GM08714 (cell line): Measurements from ENCODE around the gene TPCN1.

Experiments
- H3K4me3 ChIP-seq: fragments of 200-500 bp; sonication (Bioruptor generic); 2 replicates; pipeline ENCODE4 v1.5.1; 2014; ENCODE audit warnings: mild to moderate bottlenecking, low read length, inconsistent platforms
- ZNF274 ChIP-seq: IDR thresholded peaks from 2 replicates; pipeline ENCODE4 v1.6.1; 2012; ENCODE audit warnings: mild to moderate bottlenecking, low read depth, low read length

The TPCN1 gene

DNA sequence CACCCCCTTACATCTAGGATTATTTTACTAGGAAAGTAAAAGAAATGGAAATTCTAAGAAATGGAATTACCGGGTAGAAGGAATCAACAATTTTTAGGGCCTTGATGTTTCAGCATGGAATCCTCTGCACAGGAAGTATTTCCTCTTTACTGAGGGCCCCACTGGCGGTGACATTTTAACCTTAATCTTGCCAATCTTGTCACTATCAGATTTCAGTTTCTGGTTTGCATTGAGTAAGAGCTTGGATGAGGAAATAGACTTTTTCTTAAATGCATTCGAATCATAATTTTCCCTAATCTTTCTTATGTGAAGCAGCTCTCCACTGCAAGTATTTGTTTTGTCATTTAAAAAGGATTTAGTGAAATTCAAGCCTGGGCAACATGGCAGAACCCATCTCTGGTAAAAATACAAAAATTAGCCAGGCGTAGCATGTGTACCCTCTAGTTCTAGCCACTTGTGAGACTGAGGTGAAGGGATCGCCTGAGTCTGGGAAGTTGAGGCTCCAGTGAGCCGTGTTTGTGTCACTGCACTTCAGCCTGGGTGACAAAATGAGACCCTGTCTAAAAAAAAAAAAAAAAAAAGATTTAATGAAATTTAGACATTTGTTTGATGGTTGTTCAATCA is 40.7 kb downstream of the TPCN1 start:
- no peak overlapping the region; the same call in 1 of the 2 replicates for H3K4me3 ChIP-seq
- TF ChIP-seq ZNF274 = no peak

DNA sequence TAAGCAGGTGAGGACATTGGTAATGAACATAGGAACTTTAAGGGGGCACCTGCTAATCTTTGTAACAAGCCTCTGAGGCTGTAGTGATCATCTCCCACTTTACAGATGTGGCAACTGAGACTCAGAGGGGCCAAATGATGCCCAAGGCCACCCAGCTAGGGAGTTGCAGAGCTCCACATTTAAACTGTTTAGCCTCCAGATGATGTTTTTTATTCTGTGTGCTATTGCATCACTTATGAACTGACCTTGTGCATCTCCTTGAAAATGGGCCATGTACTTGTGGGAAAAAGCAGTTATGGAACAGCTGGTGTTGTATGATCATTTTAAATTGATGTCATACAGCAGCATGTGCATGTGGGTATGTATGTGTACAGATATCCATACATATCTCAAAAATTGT is 41.4 kb downstream of the TPCN1 start:
- TF ChIP-seq ZNF274 = no peak
- H3K4me3 ChIP-seq = no peak overlapping the region

DNA sequence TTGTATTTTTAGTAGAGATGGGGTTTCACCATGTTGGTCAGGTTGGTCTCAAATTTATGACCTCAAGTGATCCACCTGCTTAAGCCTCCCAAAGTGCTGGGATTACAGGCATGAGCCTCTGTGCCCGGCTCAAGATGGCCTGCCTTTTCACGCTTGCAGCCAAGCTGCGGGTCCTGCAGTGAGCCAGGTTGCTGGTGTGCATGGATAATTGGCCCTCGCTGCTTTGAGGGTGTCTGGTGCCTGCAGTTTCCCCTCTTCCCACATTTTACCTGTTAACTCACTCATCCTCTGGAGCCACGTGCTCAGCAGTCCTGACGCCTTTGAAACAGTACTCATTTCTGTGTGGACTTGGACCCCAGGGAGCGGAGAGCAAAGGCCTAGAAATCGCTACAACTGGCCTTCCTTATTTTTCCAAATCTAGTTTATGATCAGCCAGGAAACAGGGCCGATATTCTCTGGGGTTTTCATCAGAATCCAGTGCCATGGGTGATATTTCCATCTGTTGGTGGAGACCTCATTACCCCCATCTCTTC is 42.2 kb downstream of the TPCN1 start:
- H3K4me3 ChIP-seq = no peak overlapping the region
- TF ChIP-seq ZNF274 = no peak

DNA sequence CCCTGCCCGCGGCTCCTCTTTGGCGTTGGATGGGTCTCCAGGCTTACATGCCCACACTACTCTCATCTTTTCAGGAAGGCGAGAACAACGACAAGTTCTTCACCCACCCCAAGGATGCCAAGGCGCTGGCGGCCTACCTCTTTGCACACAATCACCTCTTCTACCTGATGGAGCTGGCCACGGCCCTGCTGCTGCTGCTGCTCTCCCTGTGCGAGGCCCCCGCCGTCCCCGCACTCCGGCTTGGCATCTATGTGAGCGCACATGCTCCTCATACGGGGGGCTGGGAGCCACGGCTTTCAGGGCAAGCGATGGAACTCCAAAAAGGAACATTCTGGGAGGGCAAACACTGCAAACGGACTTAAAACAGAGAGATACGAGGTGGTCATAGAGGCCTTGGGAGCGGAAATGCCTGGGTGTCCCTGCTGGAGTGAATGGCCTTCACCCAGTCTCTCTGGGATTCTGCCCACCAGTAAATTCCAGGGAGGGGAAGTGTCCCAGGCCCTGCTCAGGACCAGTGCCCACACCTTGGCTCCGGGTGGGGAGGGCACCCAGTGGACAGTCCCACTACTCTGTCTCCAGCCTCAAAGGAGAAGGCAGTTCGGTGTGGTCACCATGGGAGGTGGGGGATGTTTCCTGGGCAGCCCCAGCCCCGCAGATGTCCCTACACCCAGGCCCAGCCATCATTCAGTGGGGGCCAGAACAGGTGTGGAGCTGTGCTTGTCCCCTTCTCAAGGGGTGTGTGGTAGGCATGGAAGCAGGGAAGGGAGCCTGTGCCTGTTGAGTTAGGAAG is 45.0 kb downstream of the TPCN1 start:
- no peak for TF ChIP-seq ZNF274
- H3K4me3 ChIP-seq = no peak overlapping the region

DNA sequence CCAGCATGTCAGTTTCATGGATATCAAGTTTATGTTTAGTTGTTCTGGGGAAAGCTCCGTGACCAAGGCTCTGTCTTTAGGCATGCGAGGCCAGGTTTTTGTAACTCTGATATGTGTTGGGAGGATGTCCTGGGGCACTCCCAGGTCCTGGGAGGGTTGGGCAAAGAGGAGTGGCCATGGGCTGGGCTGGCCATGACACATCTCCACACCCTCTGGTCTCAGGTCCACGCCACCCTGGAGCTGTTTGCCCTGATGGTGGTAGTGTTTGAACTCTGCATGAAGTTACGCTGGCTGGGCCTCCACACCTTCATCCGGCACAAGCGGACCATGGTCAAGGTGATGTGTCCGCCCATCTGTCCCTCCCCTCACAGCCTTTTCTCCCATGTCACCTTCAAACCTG is 46.4 kb downstream of the TPCN1 start:
- TF ChIP-seq ZNF274 = no peak
- no peak overlapping the region for H3K4me3 ChIP-seq

DNA sequence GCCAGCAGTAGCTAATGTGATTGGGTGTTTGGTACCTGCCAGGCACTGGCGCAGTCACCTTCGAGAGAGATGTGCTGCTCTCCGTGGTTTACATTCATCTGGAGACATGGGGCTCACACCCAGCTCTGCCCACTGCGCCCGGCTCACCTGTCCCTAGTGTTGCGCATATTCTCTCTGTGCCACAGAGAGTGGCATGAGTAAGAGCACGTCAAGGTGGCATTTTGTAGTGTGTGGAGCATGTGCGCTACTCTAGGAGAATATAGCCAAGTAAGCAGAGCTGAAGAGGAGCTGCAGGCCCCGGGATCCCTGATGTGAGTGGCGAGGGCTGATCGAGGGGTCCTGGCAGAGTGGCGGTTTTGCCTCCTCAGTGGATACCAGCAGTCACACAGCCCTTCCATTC is 46.9 kb downstream of the TPCN1 start:
- H3K4me3 ChIP-seq = no peak overlapping the region
- TF ChIP-seq ZNF274 = no peak

DNA sequence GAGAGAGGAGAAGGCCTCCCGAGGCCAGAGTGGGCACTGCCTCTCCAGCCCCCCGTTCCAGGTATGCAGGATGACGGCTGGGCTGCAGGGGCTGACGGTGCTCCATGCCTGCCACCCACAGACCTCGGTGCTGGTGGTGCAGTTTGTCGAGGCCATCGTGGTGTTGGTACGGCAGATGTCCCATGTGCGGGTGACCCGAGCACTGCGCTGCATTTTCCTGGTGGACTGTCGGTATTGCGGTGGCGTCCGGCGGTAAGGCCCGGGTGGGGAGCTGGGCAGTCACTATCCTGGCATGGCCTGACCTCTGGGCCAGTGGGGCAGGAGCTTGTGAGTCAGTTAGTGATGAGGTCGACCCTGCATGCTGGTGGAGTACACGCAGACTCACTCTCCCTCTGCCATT is 47.4 kb downstream of the TPCN1 start:
- H3K4me3 ChIP-seq = no peak overlapping the region
- TF ChIP-seq ZNF274 = no peak

DNA sequence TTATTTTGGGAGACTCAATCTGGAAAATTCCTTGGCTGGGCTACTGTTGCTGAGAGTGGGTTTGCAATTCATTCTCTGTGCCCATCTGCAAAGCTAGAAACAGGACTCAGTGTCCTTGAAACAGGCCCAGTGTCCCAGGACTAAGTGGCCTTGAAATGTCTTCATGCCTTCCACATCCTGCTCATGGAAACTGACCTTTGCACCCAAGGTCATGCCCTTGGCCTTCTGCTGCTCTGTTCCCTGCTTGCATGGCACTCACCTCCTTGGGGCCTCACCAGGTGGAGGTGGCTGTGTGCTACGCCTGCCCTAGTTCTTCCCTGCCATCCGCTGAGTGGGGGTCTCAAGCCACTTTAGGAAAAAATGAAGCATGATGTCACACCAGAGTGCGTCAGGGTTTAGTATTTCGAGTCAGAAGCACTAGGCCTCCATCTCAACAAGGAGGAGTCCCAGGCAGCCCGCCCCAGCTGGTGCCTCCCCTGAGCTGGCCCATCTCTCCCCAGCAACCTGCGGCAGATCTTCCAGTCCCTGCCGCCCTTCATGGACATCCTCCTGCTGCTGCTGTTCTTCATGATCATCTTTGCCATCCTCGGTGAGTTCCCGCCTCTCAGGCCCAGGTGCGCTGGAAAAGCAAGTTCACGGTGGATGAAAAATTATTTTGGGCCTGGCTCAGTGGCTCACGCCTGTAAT is 48.1 kb downstream of the TPCN1 start:
- TF ChIP-seq ZNF274 = no peak
- H3K4me3 ChIP-seq = no peak overlapping the region

DNA sequence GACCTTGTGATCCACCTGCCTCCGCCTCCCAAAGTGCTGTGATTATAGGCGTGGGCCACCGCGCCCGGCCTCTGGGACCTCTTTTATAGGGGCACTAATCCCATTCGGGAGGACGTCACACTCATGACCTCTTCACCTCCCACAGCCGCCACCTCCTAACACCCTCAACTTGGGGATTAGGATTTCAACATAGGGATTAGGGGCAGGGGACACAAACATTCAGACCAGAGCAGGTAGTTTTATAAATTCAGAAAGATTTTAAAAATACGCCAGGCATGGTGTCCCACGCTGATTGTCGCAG is 49.4 kb downstream of the TPCN1 start:
- H3K4me3 ChIP-seq = no peak overlapping the region
- no peak for TF ChIP-seq ZNF274

DNA sequence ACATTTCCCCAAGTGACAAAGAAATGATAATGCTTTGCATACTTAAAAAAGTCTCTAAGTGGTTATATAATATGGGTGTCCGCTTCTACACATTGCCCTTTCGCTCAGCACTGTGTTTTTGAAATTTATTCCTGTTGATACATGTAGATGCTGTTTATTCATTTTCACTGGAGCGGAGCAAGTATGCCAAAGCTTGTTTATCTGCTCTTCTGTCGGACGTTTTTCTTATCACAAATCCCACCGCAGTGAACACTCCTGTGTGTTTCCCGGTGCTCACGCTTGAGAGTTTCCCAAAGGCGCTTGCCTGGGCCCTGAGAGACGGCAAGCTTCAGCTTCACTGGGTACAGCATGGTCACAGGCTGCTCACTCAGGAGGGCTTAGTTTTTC is 50.2 kb downstream of the TPCN1 start:
- H3K4me3 ChIP-seq = no peak overlapping the region
- no peak for TF ChIP-seq ZNF274

DNA sequence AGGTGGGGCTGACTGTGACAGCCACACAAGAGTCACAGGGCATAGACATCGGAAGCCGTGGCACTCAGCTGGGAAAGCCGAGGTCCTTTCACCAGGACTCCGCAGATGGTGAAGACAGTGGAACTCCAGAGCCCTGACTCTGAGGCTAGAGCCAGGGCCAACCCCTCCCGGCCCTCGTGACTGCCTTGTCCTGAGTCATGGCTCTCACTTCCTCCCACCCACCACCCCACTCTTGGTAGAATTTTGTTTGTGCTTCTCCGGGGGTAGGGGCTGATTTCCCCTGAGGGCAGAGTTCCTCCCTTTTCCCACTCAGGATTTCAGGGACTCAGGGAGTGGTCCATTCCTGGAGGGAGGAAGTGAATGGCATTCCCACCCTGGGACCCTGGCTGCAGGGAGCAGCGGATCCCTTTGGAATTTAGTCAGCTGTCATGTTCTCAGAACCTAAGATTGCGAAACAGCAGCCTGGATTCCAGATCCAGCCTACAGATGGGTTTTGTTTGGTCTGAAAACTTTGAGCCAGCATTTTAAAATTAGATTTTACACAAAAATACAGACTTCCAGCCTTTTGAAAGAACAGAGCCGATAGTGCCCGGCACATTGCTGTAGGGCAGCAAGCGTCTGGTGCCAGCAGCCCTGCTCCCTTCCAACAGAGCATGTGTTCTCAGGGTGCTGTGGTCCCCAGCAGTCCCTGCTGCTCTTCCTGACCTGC is 50.7 kb downstream of the TPCN1 start:
- no peak overlapping the region for H3K4me3 ChIP-seq
- no peak for TF ChIP-seq ZNF274

DNA sequence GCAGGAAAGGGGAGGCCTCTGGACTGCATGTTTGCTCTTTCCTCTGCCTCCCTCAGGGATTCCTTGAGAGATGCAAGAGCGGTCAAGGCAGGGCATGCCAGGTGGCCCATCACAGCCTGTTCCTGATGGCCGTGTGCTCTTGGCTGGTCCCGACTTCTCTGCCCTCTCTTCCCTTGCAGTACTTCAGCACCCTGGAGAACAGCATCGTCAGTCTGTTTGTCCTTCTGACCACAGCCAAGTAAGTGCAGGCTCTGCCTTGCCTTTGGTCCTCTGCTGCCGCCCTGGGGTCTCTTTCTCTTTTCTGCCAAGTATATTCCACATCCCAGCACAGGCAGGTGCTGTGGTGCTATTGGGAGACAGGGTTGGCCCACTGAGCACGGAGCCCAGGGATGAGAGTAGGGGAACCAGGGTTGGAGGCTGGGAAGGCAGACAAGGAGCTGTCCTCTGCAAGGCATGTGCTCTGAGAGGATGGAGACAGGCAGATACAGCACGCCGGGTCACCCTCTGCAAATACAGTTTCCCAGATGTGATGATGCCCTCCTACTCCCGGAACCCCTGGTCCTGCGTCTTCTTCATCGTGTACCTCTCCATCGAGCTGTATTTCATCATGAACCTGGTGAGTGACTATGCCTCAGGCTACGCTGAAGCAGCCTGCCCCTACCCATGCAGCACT is 51.9 kb downstream of the TPCN1 start:
- no peak for TF ChIP-seq ZNF274
- no peak overlapping the region for H3K4me3 ChIP-seq

DNA sequence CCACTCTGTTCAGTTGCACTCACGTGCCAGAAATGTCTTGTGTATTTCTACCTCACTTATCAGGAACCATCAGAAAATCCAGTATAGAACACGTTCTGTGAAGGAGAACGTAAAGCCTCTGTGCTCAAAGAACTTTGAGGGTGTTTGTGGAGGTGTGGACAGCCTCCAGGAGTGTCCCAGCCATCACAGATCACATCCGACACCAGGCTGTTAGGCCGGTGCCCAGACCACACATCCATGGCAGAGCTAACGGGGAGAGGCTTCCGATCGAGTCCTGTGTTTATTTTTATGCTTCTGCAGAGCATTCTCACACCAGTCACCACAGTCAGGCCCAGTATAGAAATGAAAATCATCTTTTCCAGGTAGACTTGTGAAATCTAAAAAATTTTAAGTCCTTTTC is 53.6 kb downstream of the TPCN1 start:
- no peak for TF ChIP-seq ZNF274
- H3K4me3 ChIP-seq = no peak overlapping the region

DNA sequence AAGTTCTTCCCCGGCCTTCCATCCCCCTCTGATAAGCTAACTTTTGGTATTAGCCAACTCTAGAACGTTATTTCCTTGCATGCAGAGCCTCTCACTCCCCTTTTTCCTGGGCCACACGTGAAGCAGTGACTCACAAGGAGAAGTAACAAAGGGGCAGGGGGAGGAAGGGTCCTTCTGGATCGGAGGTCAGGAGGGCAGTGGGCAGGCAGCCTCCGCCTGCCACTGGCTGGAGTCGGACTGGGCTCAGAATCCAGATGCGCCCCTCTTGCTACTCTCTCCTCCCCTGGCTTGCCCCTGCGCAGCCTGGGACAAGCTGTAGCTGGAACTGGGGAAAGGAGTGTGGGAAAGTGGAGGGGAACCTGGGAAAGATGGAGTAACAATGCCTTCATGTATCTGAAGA is 55.0 kb downstream of the TPCN1 start:
- no peak overlapping the region for H3K4me3 ChIP-seq
- no peak for TF ChIP-seq ZNF274
